Caco-2 (cell line): ENCODE measurements around the gene TRIM24. TPM values are rescaled to one million over a fixed set of nuclear protein-coding genes. Genes with fewer than 3 reads are reported as not detected.

Source experiments
- BruUV-seq: library from RNA; stranded (reverse); fragments of 400-500 nt; replicated peaks from 2 replicates; lab custom pipeline; 2021; lab: Mats Ljungman, UMichigan
- CTCF ChIA-PET: fragments of 300-600 bp; sonication (Branson Sonifier 250); formaldehyde crosslinking; loops from one replicate; lab custom pipeline; 2022; ENCODE audit warnings: antibody characterized with exemption; lab: Charles Lee
- POLR2A ChIA-PET: fragments of 300-600 bp; sonication (Branson Sonifier 250); formaldehyde crosslinking; loops from one replicate; lab custom pipeline; 2022; ENCODE audit warnings: antibody characterized with exemption; lab: Charles Lee
- DNase-seq, 2 experiments: peaks; one replicate each; pipeline versions ENCODE4 v3.0.0 to v3.0.0-alpha.2; 2020 to 2022
- H3K27me3 ChIP-seq: replicated peaks from 2 replicates; pipeline ENCODE4 v1.6.0; 2011; ENCODE audit warnings: low read length; ENCODE audit not compliant: control insufficient read depth, insufficient read depth
- H3K36me3 ChIP-seq: 2 replicates; pipeline ENCODE4 v1.5.1; 2011; ENCODE audit warnings: low read length; ENCODE audit not compliant: control insufficient read depth, insufficient read depth
- H3K4me1 ChIP-seq: fragments of 250-450 bp; sonication (Bioruptor Pico); 2 replicates; pipeline ENCODE4 v1.5.1; 2020; ENCODE audit warnings: mild to moderate bottlenecking
- H3K4me3 ChIP-seq: 2 replicates; pipeline ENCODE4 v1.5.1; 2011; ENCODE audit warnings: low read depth, mild to moderate bottlenecking, control low read depth, low read length
- H3K9me3 ChIP-seq: fragments of 250-450 bp; sonication (Bioruptor Pico); 2 replicates; pipeline ENCODE4 v1.5.1; 2020; ENCODE audit warnings: mild to moderate bottlenecking, moderate library complexity
- H3K27ac Mint-ChIP-seq: one replicate; pipeline ENCODE4 v1.8.0; 2022; ENCODE audit warnings: mixed read lengths; ENCODE audit not compliant: unreplicated experiment
- H3K27me3 Mint-ChIP-seq: one replicate; pipeline ENCODE4 v1.8.0; 2022; ENCODE audit warnings: mixed read lengths; ENCODE audit not compliant: insufficient read depth, unreplicated experiment
- H3K36me3 Mint-ChIP-seq: one replicate; pipeline ENCODE4 v1.8.0; 2022; ENCODE audit warnings: mild to moderate bottlenecking, mixed read lengths; ENCODE audit not compliant: insufficient read depth, unreplicated experiment
- H3K4me1 Mint-ChIP-seq: one replicate; pipeline ENCODE4 v1.8.0; 2022; ENCODE audit warnings: low read depth, mixed read lengths; ENCODE audit not compliant: unreplicated experiment
- H3K4me3 Mint-ChIP-seq: one replicate; pipeline ENCODE4 v1.8.0; 2022; ENCODE audit warnings: mild to moderate bottlenecking, moderate library complexity, mixed read lengths; ENCODE audit not compliant: unreplicated experiment
- H3K9me3 Mint-ChIP-seq: one replicate; pipeline ENCODE4 v1.8.0; 2022; ENCODE audit warnings: mixed read lengths; ENCODE audit not compliant: unreplicated experiment
- intact Hi-C: fragments of 100-400 bp; cut with micrococcal nuclease; formaldehyde crosslinking; loops from one replicate; pipeline ENCODE4 v1.10.0; 2022; ENCODE audit not compliant: unreplicated experiment
- total RNA-seq: library from RNA; stranded (reverse); gene quantifications from 2 replicates; pipeline ENCODE4 v1.2.3, GENCODE V29; 2022
- TF ChIP-seq, protein P1 (sequence below), 2 experiments: fragments of 200-600 bp in 1 of 2; IDR thresholded peaks; 1 replicate in 1 of 2; 2 replicates in 1 of 2; pipeline versions ENCODE4 v1.5.1 to v1.8.0; 2011 to 2022; ENCODE audit warnings: antibody characterized with exemption in 1 of 2, control low read depth in 1 of 2, inconsistent platforms in 1 of 2, low read depth in 1 of 2, low read length in 1 of 2, mild to moderate bottlenecking in 1 of 2, moderate library complexity in 1 of 2; ENCODE audit not compliant: insufficient read depth in 1 of 2, severe bottlenecking in 1 of 2, unreplicated experiment in 1 of 2

The TRIM24 gene
- total RNA-seq, 1 experiment from 2014 or later, result 58.2 TPM

DNA sequence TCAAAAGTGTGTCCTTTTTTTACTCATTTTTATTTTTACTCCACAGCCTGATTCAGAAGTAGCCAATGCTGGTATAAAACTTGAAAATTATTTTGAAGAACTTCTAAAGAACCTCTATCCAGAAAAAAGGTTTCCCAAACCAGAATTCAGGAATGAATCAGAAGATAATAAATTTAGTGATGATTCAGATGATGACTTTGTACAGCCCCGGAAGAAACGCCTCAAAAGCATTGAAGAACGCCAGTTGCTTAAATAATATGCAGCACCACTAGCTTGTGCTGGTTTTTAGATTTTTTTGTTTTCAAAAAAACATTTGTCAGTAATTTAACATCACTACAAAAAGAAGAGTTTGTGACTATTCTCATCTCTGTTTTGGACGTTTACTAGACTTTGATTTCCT is 124.6 kb downstream of the TRIM24 start:
- POLR2A ChIA-PET, result no interaction called here
- TF ChIP-seq, protein P1, sequence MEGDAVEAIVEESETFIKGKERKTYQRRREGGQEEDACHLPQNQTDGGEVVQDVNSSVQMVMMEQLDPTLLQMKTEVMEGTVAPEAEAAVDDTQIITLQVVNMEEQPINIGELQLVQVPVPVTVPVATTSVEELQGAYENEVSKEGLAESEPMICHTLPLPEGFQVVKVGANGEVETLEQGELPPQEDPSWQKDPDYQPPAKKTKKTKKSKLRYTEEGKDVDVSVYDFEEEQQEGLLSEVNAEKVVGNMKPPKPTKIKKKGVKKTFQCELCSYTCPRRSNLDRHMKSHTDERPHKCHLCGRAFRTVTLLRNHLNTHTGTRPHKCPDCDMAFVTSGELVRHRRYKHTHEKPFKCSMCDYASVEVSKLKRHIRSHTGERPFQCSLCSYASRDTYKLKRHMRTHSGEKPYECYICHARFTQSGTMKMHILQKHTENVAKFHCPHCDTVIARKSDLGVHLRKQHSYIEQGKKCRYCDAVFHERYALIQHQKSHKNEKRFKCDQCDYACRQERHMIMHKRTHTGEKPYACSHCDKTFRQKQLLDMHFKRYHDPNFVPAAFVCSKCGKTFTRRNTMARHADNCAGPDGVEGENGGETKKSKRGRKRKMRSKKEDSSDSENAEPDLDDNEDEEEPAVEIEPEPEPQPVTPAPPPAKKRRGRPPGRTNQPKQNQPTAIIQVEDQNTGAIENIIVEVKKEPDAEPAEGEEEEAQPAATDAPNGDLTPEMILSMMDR (IDR thresholded peaks at IDR 0.05; ENCODE audit: insufficient read depth in 1 of 2, low read depth in 1 of 2, low read length in 1 of 2, severe bottlenecking in 1 of 2, unreplicated experiment in 1 of 2), result no peak
- Mint-ChIP-seq H3K9me3 (no peaks in the 10 kb centered on the region), H3K4me1 (no peaks in the 10 kb centered on the region), H3K27ac (no peak overlapping the region), H3K27me3 (no peaks in the 10 kb centered on the region), H3K4me3 (no peak overlapping the region), H3K36me3 (peaks cover 81% of the 10 kb centered on the region)
- BruUV-seq, result no TSS peak
- H3K4me3 ChIP-seq, result no peak overlapping the region
- H3K9me3 ChIP-seq, result no peaks in the 10 kb centered on the region
- H3K27me3 ChIP-seq, result no peaks in the 10 kb centered on the region
- CTCF ChIA-PET, result no interaction called here
- H3K36me3 ChIP-seq, result peaks cover 2% of the 10 kb centered on the region
- intact Hi-C loops, result no loop called here
- H3K4me1 ChIP-seq, result no peaks in the 10 kb centered on the region
- no peak for DNase-seq

DNA sequence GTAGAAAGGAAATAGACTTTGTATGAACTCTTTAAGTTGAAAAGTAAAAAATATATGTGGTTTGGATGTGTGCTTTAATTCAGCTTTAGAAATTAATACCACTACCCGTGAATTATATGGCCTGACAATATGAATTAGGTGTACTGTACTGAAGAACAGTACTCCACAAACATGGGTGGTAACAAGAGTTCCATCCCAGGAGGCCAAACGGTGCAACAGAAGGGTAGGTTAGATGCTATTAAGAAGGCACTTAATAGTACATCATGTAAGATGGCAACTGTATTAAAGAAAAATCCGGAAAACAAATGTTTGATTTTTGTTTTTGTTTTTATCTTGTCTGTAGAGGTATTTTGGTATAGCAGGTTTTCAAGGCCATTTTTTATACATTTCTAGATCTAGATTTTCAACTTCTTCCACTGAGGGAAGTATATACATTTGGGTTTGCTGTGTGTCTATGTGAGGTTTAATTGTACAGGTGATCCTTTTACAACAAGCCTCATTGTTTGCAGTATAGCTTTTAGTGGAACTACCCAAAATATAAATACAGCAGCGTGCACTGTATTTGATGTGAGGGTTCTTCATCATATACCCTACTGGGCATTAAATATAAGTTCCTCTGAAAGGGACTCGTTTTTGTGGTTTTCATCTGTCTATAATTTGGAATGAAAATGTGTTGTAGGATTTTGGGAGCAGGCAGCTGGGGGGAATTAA is 125.4 kb downstream of the TRIM24 start:
- no peaks in the 10 kb centered on the region for H3K9me3 ChIP-seq
- H3K27ac Mint-ChIP-seq, result no peak overlapping the region
- TF ChIP-seq, protein P1 (IDR thresholded peaks at IDR 0.05; ENCODE audit: insufficient read depth in 1 of 2, low read depth in 1 of 2, low read length in 1 of 2, severe bottlenecking in 1 of 2, unreplicated experiment in 1 of 2), result no peak
- DNase-seq, result no peak
- H3K4me1 ChIP-seq, result no peaks in the 10 kb centered on the region
- no peak overlapping the region for H3K4me3 Mint-ChIP-seq
- H3K36me3 Mint-ChIP-seq, result peaks cover 75% of the 10 kb centered on the region
- H3K4me3 ChIP-seq, result no peak overlapping the region
- no peaks in the 10 kb centered on the region for H3K27me3 Mint-ChIP-seq
- no peaks in the 10 kb centered on the region for H3K4me1 Mint-ChIP-seq
- peaks cover 2% of the 10 kb centered on the region for H3K36me3 ChIP-seq
- POLR2A ChIA-PET, result no interaction called here
- CTCF ChIA-PET, result no interaction called here
- no peaks in the 10 kb centered on the region for H3K27me3 ChIP-seq
- H3K9me3 Mint-ChIP-seq, result no peaks in the 10 kb centered on the region
- no TSS peak for BruUV-seq
- intact Hi-C loops, result no loop called here

GRCh38 chr7:138587485-138587884 is 127.4 kb downstream of the TRIM24 start:
- Histone ChIP-seq H3K36me3 (peaks cover 2% of the 10 kb centered on the region), H3K4me1 (no peaks in the 10 kb centered on the region), H3K4me3 (no peak overlapping the region), H3K27me3 (no peaks in the 10 kb centered on the region), H3K9me3 (no peaks in the 10 kb centered on the region)
- BruUV-seq, result no TSS peak
- no peaks in the 10 kb centered on the region for H3K27me3 Mint-ChIP-seq
- H3K36me3 Mint-ChIP-seq, result peaks cover 66% of the 10 kb centered on the region
- no peaks in the 10 kb centered on the region for H3K9me3 Mint-ChIP-seq
- CTCF ChIA-PET, result no interaction called here
- H3K4me1 Mint-ChIP-seq, result no peaks in the 10 kb centered on the region
- POLR2A ChIA-PET, result no interaction called here
- no peak overlapping the region for H3K4me3 Mint-ChIP-seq
- H3K27ac Mint-ChIP-seq, result no peak overlapping the region
- no peak for DNase-seq
- intact Hi-C loops, result no loop called here
- TF ChIP-seq, protein P1 (IDR thresholded peaks at IDR 0.05; ENCODE audit: insufficient read depth in 1 of 2, low read depth in 1 of 2, low read length in 1 of 2, severe bottlenecking in 1 of 2, unreplicated experiment in 1 of 2), result no peak
